Measurements from ENCODE around the gene NFE2L3. TPM values are rescaled to one million over a fixed set of nuclear protein-coding genes. Genes with fewer than 3 reads are reported as not detected.

NFE2L3 gene
- total and polyA plus RNA-seq, 9 of the 15 experiments (the other 6 are each of a cell fraction or from before 2014, with no cell fraction given): 2.9 to 16.9 (median 12.4) TPM

GRCh38 chr7:26151953-26152781 is at the start of gene NFE2L3 (continued):
- TF ChIP-seq ZNF395 (CRISPR knock-in tag; IDR thresholded peaks at IDR 0.05): no peak
- TF ChIP-seq CREB3 (tag; conservative IDR thresholded peaks at IDR 0.05; ENCODE audit: low read depth): no peak
- no peak for TF ChIP-seq HDAC1 (IDR thresholded peaks at IDR 0.05)
- TF ChIP-seq TEAD1 (CRISPR knock-in tag; IDR thresholded peaks at IDR 0.05): 0 out of 4 replicates have a peak, but pooled peaks of 1 of the 2 experiments have one; percentile 54
- no peak for TF ChIP-seq GTF3C2 (IDR thresholded peaks at IDR 0.05; ENCODE audit: borderline replicate concordance, extremely low read depth, insufficient read length)
- TF ChIP-seq, protein P1, sequence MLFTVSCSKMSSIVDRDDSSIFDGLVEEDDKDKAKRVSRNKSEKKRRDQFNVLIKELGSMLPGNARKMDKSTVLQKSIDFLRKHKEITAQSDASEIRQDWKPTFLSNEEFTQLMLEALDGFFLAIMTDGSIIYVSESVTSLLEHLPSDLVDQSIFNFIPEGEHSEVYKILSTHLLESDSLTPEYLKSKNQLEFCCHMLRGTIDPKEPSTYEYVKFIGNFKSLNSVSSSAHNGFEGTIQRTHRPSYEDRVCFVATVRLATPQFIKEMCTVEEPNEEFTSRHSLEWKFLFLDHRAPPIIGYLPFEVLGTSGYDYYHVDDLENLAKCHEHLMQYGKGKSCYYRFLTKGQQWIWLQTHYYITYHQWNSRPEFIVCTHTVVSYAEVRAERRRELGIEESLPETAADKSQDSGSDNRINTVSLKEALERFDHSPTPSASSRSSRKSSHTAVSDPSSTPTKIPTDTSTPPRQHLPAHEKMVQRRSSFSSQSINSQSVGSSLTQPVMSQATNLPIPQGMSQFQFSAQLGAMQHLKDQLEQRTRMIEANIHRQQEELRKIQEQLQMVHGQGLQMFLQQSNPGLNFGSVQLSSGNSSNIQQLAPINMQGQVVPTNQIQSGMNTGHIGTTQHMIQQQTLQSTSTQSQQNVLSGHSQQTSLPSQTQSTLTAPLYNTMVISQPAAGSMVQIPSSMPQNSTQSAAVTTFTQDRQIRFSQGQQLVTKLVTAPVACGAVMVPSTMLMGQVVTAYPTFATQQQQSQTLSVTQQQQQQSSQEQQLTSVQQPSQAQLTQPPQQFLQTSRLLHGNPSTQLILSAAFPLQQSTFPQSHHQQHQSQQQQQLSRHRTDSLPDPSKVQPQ (CRISPR knock-in tag; IDR thresholded peaks at IDR 0.05; ENCODE audit: borderline replicate concordance): no peak
- TF ChIP-seq IRF2 (CRISPR knock-in tag; IDR thresholded peaks at IDR 0.05): no peak
- TF ChIP-seq, protein P2, sequence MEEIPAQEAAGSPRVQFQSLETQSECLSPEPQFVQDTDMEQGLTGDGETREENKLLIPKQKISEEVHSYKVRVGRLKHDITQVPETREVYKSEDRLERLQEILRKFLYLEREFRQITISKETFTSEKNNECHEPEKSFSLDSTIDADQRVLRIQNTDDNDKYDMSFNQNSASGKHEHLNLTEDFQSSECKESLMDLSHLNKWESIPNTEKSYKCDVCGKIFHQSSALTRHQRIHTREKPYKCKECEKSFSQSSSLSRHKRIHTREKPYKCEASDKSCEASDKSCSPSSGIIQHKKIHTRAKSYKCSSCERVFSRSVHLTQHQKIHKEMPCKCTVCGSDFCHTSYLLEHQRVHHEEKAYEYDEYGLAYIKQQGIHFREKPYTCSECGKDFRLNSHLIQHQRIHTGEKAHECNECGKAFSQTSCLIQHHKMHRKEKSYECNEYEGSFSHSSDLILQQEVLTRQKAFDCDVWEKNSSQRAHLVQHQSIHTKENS (CRISPR knock-in tag; IDR thresholded peaks at IDR 0.05): no peak
- TF ChIP-seq, protein P3, sequence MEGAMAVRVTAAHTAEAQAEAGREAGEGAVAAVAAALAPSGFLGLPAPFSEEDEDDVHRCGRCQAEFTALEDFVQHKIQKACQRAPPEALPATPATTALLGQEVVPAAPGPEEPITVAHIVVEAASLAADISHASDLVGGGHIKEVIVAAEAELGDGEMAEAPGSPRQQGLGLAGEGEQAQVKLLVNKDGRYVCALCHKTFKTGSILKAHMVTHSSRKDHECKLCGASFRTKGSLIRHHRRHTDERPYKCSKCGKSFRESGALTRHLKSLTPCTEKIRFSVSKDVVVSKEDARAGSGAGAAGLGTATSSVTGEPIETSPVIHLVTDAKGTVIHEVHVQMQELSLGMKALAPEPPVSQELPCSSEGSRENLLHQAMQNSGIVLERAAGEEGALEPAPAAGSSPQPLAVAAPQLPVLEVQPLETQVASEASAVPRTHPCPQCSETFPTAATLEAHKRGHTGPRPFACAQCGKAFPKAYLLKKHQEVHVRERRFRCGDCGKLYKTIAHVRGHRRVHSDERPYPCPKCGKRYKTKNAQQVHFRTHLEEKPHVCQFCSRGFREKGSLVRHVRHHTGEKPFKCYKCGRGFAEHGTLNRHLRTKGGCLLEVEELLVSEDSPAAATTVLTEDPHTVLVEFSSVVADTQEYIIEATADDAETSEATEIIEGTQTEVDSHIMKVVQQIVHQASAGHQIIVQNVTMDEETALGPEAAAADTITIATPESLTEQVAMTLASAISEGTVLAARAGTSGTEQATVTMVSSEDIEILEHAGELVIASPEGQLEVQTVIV (CRISPR knock-in tag; IDR thresholded peaks at IDR 0.05; ENCODE audit: borderline replicate concordance): no peak
- TF ChIP-seq ASH1L (IDR thresholded peaks at IDR 0.05; ENCODE audit: borderline replicate concordance, low read depth, partially characterized antibody): no peak
- no peak for TF ChIP-seq TRIM28 (IDR thresholded peaks at IDR 0.05)
- no peak for TF ChIP-seq DDX20 (tag; IDR thresholded peaks at IDR 0.05; ENCODE audit: low read depth)
- no peak for TF ChIP-seq ZNF561 (CRISPR knock-in tag; conservative IDR thresholded peaks at IDR 0.05)
